HCT116 (cell line): Measurements from ENCODE around the gene PHACTR1. TPM values are rescaled to one million over a fixed set of nuclear protein-coding genes. Genes with fewer than 3 reads are reported as not detected.

ENCODE experiments used
- ATAC-seq: fragments of 200-7000 bp; cut with Tn5 transposase; 2 replicates; pipeline ENCODE4 v1.9.1; 2020; ENCODE audit warnings: mild to moderate bottlenecking, moderate library complexity
- BruUV-seq: library from RNA; stranded (reverse); fragments of 400-500 nt; replicated peaks from 2 replicates; lab custom pipeline; 2021; lab: Mats Ljungman, UMichigan
- CTCF ChIA-PET: fragments of 300-600 bp; sonication (Branson Sonifier 250); formaldehyde crosslinking; loops from one replicate; lab custom pipeline; 2021; ENCODE audit warnings: antibody characterized with exemption; lab: Charles Lee
- POLR2A ChIA-PET: fragments of 300-600, 350-600 bp; sonication (Branson Sonifier 250); formaldehyde crosslinking; loops from one replicate; lab custom pipeline; 2021; ENCODE audit warnings: antibody characterized with exemption; lab: Charles Lee
- RAD21 ChIA-PET, 2 experiments: fragments of 300-600 bp; sonication (Branson Sonifier 250); formaldehyde crosslinking; loops; one replicate each; lab custom pipeline; 2023; ENCODE audit warnings: low total read pairs in 2 of 2; ENCODE audit not compliant: uncharacterized antibody in 2 of 2, unreplicated experiment in 2 of 2, low non-redundant PET in 1 of 2; lab: Charles Lee
- DNase-seq: peaks from one replicate; pipeline ENCODE4 v3.0.0-alpha.2; 2010; ENCODE audit warnings: low read depth, low spot score
- H2AFZ ChIP-seq: fragments of 200-600 bp; shearing (Covaris generic), sonication (generic); 2 replicates; pipeline ENCODE4 v1.6.1; 2017; ENCODE audit warnings: low read depth, mixed run types, mixed read lengths, antibody characterized with exemption, low read length; ENCODE audit not compliant: poor library complexity, severe bottlenecking
- H3K27ac ChIP-seq: 2 replicates; pipeline ENCODE4 v1.5.1; 2012; ENCODE audit warnings: low read depth, low read length
- H3K27me3 ChIP-seq: fragments of 200-600 bp; sonication (generic); 2 replicates; pipeline ENCODE4 v1.6.1; 2016; ENCODE audit warnings: mixed run types, low read length, mixed read lengths; ENCODE audit not compliant: insufficient read depth
- H3K36me3 ChIP-seq, 2 experiments: fragments of 200-500 bp in 1 of 2; fragments of 200-600 bp in 1 of 2; sonication (Bioruptor generic) in 1 of 2; sonication (generic) in 1 of 2; 2 replicates each; pipeline versions ENCODE4 v1.5.1 to v1.6.1; 2014 to 2016; ENCODE audit warnings: low read length in 2 of 2, inconsistent platforms in 1 of 2, mixed read lengths in 1 of 2, mixed run types in 1 of 2; ENCODE audit not compliant: insufficient read depth in 2 of 2, control insufficient read depth in 1 of 2
- H3K4me1 ChIP-seq, 2 experiments: fragments of 200-600 bp in 1 of 2; sonication (generic) in 1 of 2; 2 replicates each; pipeline versions ENCODE4 v1.5.1 to v1.6.1; 2012 to 2017; ENCODE audit warnings: low read length in 2 of 2, inconsistent platforms in 1 of 2, mild to moderate bottlenecking in 1 of 2, mixed read lengths in 1 of 2, mixed run types in 1 of 2, moderate library complexity in 1 of 2; ENCODE audit not compliant: insufficient read depth in 2 of 2, control insufficient read depth in 1 of 2
- H3K4me2 ChIP-seq: fragments of 200-600 bp; sonication (generic); 2 replicates; pipeline ENCODE4 v1.6.1; 2017; ENCODE audit warnings: mixed run types, low read length, mixed read lengths
- H3K4me3 ChIP-seq, 2 experiments: fragments of 200-600 bp in 1 of 2; sonication (generic) in 1 of 2; replicated peaks in 1 of 2; 2 replicates each; pipeline ENCODE4 v1.5.1; 2011 to 2016; ENCODE audit warnings: low read length in 2 of 2, control low read depth in 1 of 2, low read depth in 1 of 2, mild to moderate bottlenecking in 1 of 2, mixed read lengths in 1 of 2, mixed run types in 1 of 2
- H3K79me2 ChIP-seq: fragments of 200-600 bp; sonication (generic); 2 replicates; pipeline ENCODE4 v1.6.1; 2017; ENCODE audit warnings: mild to moderate bottlenecking, mixed run types, low read length, moderate library complexity, mixed read lengths; ENCODE audit not compliant: insufficient read depth
- H3K9ac ChIP-seq: fragments of 200-600 bp; sonication (generic); 2 replicates; pipeline ENCODE4 v1.6.1; 2016; ENCODE audit warnings: low read length, mixed read lengths
- H3K9me2 ChIP-seq: fragments of 200-600 bp; sonication (generic), shearing (Covaris generic); 2 replicates; pipeline ENCODE4 v1.6.1; 2017; ENCODE audit warnings: mixed run types, mild to moderate bottlenecking, moderate library complexity; ENCODE audit not compliant: insufficient read depth
- H3K9me3 ChIP-seq, 2 experiments: fragments of 200-500 bp in 1 of 2; fragments of 200-600 bp in 1 of 2; sonication (Bioruptor generic) in 1 of 2; sonication (generic) in 1 of 2; 2 replicates each; pipeline ENCODE4 v1.6.1; 2014 to 2017; ENCODE audit warnings: low read length in 2 of 2, mixed read lengths in 2 of 2, inconsistent platforms in 1 of 2, low read depth in 1 of 2, mild to moderate bottlenecking in 1 of 2, mixed run types in 1 of 2, moderate library complexity in 1 of 2; ENCODE audit not compliant: control insufficient read depth in 1 of 2, insufficient read depth in 1 of 2
- H4K20me1 ChIP-seq: fragments of 200-600 bp; sonication (generic), shearing (Covaris generic); 2 replicates; pipeline ENCODE4 v1.6.1; 2017; ENCODE audit warnings: mixed run types, mild to moderate bottlenecking, moderate library complexity; ENCODE audit not compliant: insufficient read depth
- ATF3 ChIP-seq: IDR thresholded peaks from 2 replicates; pipeline ENCODE4 v1.6.1; 2012
- CTCF ChIP-seq, 3 experiments: fragments of 200-600 bp in 1 of 3; sonication (generic) in 1 of 3; IDR thresholded peaks in 2 of 3; conservative IDR thresholded peaks in 1 of 3; 2 replicates each; pipeline ENCODE4 v1.5.1; 2012 to 2017; ENCODE audit warnings: low read depth in 2 of 3, low read length in 2 of 3, antibody characterized with exemption in 1 of 3, borderline replicate concordance in 1 of 3, control low read depth in 1 of 3, mild to moderate bottlenecking in 1 of 3, mixed read lengths in 1 of 3, mixed run types in 1 of 3, moderate library complexity in 1 of 3; ENCODE audit not compliant: insufficient read depth in 1 of 3
- EZH2 ChIP-seq: fragments of 200-600 bp; sonication (generic); IDR thresholded peaks from 2 replicates; pipeline ENCODE4 v1.6.1; 2017; ENCODE audit warnings: antibody characterized with exemption, mixed run types
- FOSL1 ChIP-seq: IDR thresholded peaks from 2 replicates; pipeline ENCODE4 v1.6.1; 2012; ENCODE audit warnings: low read depth
- JUND ChIP-seq: IDR thresholded peaks from 2 replicates; pipeline ENCODE4 v1.6.1; 2012
- MAX ChIP-seq: IDR thresholded peaks from 2 replicates; pipeline ENCODE4 v1.6.1; 2012
- POLR2A ChIP-seq: IDR thresholded peaks from 2 replicates; pipeline ENCODE4 v1.7.0; 2011; ENCODE audit warnings: borderline replicate concordance; ENCODE audit not compliant: insufficient read depth, insufficient read length; ENCODE audit errors: extremely low read depth
- POLR2AphosphoS5 ChIP-seq: IDR thresholded peaks from 2 replicates; pipeline ENCODE4 v1.6.1; 2011; ENCODE audit warnings: mild to moderate bottlenecking, low read depth, low read length, moderate library complexity
- SP1 ChIP-seq: IDR thresholded peaks from 2 replicates; pipeline ENCODE4 v1.6.1; 2012; ENCODE audit warnings: low read depth
- SRF ChIP-seq: IDR thresholded peaks from 2 replicates; pipeline ENCODE4 v1.6.1; 2012; ENCODE audit warnings: low read depth
- ZNF274 ChIP-seq: fragments of 200-500 bp; sonication (Bioruptor generic); IDR thresholded peaks from 2 replicates; pipeline ENCODE4 v1.6.1; 2014; ENCODE audit warnings: mild to moderate bottlenecking, low read depth, low read length, inconsistent platforms
- intact Hi-C: fragments of 100-400 bp; cut with micrococcal nuclease; formaldehyde crosslinking; loops from 2 replicates; pipeline ENCODE4 v1.10.0; 2022
- total RNA-seq: library from RNA; stranded (reverse); gene quantifications from one replicate; pipeline ENCODE4 v1.2.1, GENCODE V29; 2021; ENCODE audit not compliant: unreplicated experiment

The PHACTR1 gene
- total RNA-seq, 1 experiment from 2014 or later, result 0.17 TPM

- ChIA-PET RAD21 (no interaction called here), POLR2A (no interaction called here), CTCF (no interaction called here)
- DNase-seq, result no peak
- BruUV-seq, result no TSS peak
- H3K36me3 ChIP-seq, result no peaks in the 10 kb centered on the region
- H3K9ac ChIP-seq, result no peak overlapping the region
- ATAC-seq, result no peak
- no peak overlapping the region for H3K27ac ChIP-seq
- intact Hi-C loops, result no loop called here
- no peaks in the 10 kb centered on the region for H3K9me2 ChIP-seq
- H2AFZ ChIP-seq, result no peak overlapping the region
- TF ChIP-seq POLR2A, result no peak
- no peak for TF ChIP-seq CTCF (IDR thresholded peaks at IDR 0.05 in 2 of 3, conservative IDR thresholded peaks at IDR 0.05 in 1 of 3; ENCODE audit: borderline replicate concordance in 1 of 3, insufficient read depth in 1 of 3, low read depth in 2 of 3, low read length in 2 of 3)
- no peak for TF ChIP-seq EZH2
- TF ChIP-seq JUND, result no peak
- TF ChIP-seq SRF, result no peak
- TF ChIP-seq FOSL1, result no peak
- no peak for TF ChIP-seq SP1
- no peak for TF ChIP-seq POLR2AphosphoS5
- TF ChIP-seq MAX, result no peak
- TF ChIP-seq ATF3, result no peak
- TF ChIP-seq ZNF274, result no peak
- no peak overlapping the region for H3K4me3 ChIP-seq
- no peak overlapping the region for H3K4me2 ChIP-seq
- peaks cover 33% of the 10 kb centered on the region for H3K27me3 ChIP-seq
- no peaks in the 10 kb centered on the region for H3K4me1 ChIP-seq
- no peaks in the 10 kb centered on the region for H4K20me1 ChIP-seq
- H3K79me2 ChIP-seq, result no peaks in the 10 kb centered on the region
- H3K9me3 ChIP-seq, result no peaks in the 10 kb centered on the region
Observed at GRCh38 chr6:12698298-12698697, 18.3 kb upstream of the PHACTR1 start.
